ENCODE results near the gene PRDM13.
A peak's percentile ranks its signal among the peaks of the same experiment; 100 is the strongest.

PRDM13 gene

DNA sequence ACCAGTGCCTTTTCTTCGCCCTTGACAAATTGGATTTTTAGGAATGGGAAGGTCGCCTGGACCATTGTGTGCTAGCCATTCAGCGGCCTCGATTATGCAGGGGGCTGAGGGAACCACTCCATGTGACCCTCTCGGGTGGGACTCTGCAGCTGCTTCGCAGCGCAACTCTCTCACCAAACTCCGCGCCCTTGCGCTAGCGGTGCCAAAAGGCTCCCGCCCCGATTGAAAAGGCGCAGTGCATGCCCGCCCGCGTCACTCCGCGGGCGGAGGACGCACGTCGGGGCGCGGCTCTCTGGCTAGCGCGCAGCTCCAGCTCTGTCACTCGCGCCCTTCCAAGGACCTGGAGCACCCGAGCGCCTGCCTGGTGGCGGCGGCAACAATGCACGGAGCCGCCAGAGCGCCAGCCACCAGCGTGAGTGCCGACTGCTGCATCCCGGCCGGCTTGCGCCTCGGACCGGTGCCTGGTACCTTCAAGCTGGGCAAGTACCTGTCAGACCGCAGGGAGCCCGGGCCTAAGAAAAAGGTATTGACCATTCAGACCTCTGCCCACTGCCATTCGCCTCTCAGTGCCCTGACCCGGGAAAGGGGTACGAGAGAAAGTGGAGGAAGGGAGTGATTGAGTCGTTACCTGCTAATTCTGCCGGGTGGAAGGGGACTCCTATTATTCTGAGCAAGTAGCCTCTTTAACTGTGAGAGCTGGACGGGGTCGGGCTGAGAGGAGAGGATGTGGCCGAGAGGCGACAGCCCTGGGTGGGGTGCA lies at the start of gene PRDM13:
PRDM13 (plus strand) TSS at position 178 of the 760 bp plus-strand sequence; CDS start at position 380, 202 bp downstream.
- TF ChIP-seq ZBTB7A (IDR thresholded peaks at IDR 0.05; ENCODE audit: low read depth): no peak
- TF ChIP-seq, protein P1, sequence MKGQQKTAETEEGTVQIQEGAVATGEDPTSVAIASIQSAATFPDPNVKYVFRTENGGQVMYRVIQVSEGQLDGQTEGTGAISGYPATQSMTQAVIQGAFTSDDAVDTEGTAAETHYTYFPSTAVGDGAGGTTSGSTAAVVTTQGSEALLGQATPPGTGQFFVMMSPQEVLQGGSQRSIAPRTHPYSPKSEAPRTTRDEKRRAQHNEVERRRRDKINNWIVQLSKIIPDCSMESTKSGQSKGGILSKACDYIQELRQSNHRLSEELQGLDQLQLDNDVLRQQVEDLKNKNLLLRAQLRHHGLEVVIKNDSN (IDR thresholded peaks at IDR 0.05): no peak
- no peak for TF ChIP-seq RAD21 (IDR thresholded peaks at IDR 0.05; ENCODE audit: low read depth)

DNA sequence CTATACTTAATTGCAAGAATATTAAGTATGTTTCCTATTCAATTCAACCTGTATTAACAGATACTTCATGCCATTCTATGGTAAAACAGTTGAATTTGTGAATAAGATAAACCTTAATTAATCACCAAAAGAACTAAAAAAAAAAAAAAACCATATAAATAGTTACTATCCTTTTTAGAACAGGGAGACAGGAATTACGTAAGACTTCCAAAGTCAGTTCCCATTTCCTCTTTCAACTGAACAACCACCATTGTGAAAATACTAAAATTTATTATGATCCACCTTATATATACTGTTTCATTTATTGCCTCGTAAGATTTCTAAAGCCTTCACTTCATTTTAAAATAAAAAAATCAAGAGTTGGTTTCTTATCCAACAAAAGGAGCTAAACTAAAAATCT lies 47.6 kb upstream of the PRDM13 start:
- no peak for TF ChIP-seq TAF1 (IDR thresholded peaks at IDR 0.05; ENCODE audit: low read depth)
- no peak for TF ChIP-seq RAD21 (IDR thresholded peaks at IDR 0.05; ENCODE audit: low read depth)
- TF ChIP-seq EP300 (IDR thresholded peaks at IDR 0.05; ENCODE audit: borderline replicate concordance): no peak
- TF ChIP-seq TEAD4 (IDR thresholded peaks at IDR 0.05): no peak
- TF ChIP-seq, protein P1 (IDR thresholded peaks at IDR 0.05): no peak
- no peak for TF ChIP-seq CREB1 (IDR thresholded peaks at IDR 0.05; ENCODE audit: low read depth)
- TF ChIP-seq, protein P2, sequence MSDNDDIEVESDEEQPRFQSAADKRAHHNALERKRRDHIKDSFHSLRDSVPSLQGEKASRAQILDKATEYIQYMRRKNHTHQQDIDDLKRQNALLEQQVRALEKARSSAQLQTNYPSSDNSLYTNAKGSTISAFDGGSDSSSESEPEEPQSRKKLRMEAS (IDR thresholded peaks at IDR 0.05): no peak
- no peak for TF ChIP-seq CEBPB (IDR thresholded peaks at IDR 0.05)
- TF ChIP-seq FOXM1 (IDR thresholded peaks at IDR 0.05; ENCODE audit: borderline replicate concordance, low read depth): no peak
- no peak for TF ChIP-seq YY1 (IDR thresholded peaks at IDR 0.05; ENCODE audit: low read depth)

DNA sequence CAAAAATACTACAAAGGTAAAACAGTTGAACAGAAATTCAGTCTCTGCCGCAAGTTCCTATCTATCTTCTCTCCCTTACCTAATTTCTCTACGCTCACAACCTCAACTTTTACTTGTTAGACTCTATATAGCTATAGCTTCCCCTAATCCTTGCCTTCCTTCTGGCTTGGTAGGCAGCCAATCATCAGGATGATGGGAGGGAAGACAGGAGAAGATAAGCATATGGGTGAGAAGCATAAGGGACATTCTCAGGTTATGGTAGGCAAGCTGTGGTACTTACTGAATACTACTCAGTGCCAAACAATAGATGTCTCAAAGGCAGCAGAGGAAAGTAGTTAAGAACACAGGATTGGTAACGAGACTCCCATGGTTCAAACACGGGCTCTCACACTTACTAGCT lies 46.0 kb upstream of the PRDM13 start:
- TF ChIP-seq ZBTB7A (IDR thresholded peaks at IDR 0.05; ENCODE audit: low read depth) (no peak), YY1 (IDR thresholded peaks at IDR 0.05; ENCODE audit: low read depth) (no peak), EP300 (IDR thresholded peaks at IDR 0.05; ENCODE audit: borderline replicate concordance) (no peak), FOXM1 (IDR thresholded peaks at IDR 0.05; ENCODE audit: borderline replicate concordance, low read depth) (no peak), TEAD4 (IDR thresholded peaks at IDR 0.05) (no peak), NFIC (IDR thresholded peaks at IDR 0.05) (no peak), TCF12 (IDR thresholded peaks at IDR 0.05; ENCODE audit: low read depth) (no peak)
- TF ChIP-seq, protein P2 (IDR thresholded peaks at IDR 0.05): no peak

DNA sequence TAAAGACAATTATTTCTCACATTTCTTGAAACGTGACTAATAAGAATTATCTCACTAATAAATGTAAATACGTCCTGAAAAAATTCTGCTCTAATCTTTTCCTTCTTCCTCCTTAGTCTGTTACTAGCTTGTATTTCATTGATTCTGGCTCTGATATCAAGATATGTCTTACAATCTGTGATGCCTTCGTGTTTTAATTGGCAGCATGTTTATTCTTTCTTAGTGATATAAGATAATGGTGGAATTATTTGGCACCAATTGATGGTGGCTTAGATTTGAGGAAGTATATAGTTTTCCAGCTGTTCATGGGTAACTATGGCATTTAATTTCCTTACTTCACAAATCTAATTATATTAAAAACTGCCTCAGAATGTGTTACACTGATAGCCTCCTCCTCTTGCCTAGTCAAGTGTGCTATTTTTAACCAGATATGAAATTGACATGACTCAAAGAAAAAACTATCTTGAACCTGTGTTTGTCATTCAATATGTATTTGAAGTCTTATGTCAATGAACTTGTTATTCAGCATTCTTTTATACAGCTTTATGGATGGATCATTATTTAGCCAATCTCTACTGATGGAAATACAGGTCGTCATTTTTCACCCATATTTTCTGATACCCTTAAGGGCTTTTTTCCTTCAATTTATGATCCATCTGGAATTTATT lies 43.4 kb upstream of the PRDM13 start:
- no peak for TF ChIP-seq EP300 (IDR thresholded peaks at IDR 0.05; ENCODE audit: borderline replicate concordance)
- no peak for TF ChIP-seq TEAD4 (IDR thresholded peaks at IDR 0.05)
- TF ChIP-seq TAF1 (IDR thresholded peaks at IDR 0.05; ENCODE audit: low read depth): no peak
- TF ChIP-seq YY1 (IDR thresholded peaks at IDR 0.05; ENCODE audit: low read depth): no peak
- no peak for TF ChIP-seq CEBPB (IDR thresholded peaks at IDR 0.05)
- TF ChIP-seq, protein P1 (IDR thresholded peaks at IDR 0.05): no peak
- TF ChIP-seq, protein P3, sequence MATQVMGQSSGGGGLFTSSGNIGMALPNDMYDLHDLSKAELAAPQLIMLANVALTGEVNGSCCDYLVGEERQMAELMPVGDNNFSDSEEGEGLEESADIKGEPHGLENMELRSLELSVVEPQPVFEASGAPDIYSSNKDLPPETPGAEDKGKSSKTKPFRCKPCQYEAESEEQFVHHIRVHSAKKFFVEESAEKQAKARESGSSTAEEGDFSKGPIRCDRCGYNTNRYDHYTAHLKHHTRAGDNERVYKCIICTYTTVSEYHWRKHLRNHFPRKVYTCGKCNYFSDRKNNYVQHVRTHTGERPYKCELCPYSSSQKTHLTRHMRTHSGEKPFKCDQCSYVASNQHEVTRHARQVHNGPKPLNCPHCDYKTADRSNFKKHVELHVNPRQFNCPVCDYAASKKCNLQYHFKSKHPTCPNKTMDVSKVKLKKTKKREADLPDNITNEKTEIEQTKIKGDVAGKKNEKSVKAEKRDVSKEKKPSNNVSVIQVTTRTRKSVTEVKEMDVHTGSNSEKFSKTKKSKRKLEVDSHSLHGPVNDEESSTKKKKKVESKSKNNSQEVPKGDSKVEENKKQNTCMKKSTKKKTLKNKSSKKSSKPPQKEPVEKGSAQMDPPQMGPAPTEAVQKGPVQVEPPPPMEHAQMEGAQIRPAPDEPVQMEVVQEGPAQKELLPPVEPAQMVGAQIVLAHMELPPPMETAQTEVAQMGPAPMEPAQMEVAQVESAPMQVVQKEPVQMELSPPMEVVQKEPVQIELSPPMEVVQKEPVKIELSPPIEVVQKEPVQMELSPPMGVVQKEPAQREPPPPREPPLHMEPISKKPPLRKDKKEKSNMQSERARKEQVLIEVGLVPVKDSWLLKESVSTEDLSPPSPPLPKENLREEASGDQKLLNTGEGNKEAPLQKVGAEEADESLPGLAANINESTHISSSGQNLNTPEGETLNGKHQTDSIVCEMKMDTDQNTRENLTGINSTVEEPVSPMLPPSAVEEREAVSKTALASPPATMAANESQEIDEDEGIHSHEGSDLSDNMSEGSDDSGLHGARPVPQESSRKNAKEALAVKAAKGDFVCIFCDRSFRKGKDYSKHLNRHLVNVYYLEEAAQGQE (IDR thresholded peaks at IDR 0.05; ENCODE audit: low read depth): no peak
- TF ChIP-seq ZBTB7A (IDR thresholded peaks at IDR 0.05; ENCODE audit: low read depth): no peak
- TF ChIP-seq, protein P2 (IDR thresholded peaks at IDR 0.05): no peak
- TF ChIP-seq CREB1 (IDR thresholded peaks at IDR 0.05; ENCODE audit: low read depth): no peak
- TF ChIP-seq NFIC (IDR thresholded peaks at IDR 0.05): no peak

DNA sequence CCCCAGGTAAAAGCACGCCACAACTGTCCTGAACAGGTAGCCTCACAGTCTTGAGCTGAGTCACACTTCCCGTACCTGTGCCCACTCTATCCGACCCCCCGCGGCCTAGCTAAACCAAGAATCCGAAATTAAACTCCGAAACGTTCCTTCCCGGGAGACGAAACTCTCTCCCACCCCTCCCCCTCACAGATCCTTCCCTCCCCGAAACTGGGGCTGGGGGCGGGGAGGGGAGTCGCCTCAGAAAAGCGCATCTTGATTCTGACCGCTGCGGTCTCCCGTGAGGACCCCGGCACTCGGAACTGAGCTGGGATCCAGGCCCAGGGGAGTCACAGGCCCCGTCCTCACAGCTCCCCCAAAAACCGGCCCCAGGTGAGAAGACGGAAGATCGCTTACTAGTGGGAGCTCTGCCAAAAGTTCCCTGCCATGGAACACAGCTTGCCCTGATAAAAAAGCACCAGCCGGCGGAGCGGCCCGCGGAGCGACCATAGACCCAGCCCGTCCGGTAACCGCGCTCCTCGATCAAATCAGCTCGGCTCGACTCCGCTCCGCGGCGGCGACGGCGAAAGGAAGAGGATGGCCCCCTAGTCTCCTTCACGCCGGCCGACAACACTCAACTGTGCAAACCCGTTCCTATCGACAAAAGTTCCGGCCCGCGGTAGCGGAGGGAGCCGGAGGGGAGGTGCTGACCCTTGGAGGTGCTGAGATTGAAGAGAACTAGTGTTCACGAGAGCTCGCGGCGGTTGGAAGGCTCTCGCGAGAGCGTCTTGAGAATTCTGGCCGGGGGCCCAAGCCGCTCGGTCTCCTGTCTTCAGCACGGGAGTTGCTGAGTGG lies 38.3 kb upstream of the PRDM13 start, which contains the start of gene CCNC:
CCNC (minus strand) TSS at position 558 of the 831 bp plus-strand sequence; CDS start at position 425, 133 bp downstream.
- TF ChIP-seq CREB1 (IDR thresholded peaks at IDR 0.05; ENCODE audit: low read depth) (0 out of 2 replicates have a peak, but pooled peaks have one; percentile 26), RAD21 (IDR thresholded peaks at IDR 0.05; ENCODE audit: low read depth) (peak; percentile 2; the same call in 1 of the 2 replicates), CEBPB (IDR thresholded peaks at IDR 0.05) (no peak), ZBTB7A (IDR thresholded peaks at IDR 0.05; ENCODE audit: low read depth) (peak; percentile 82; the same call in 1 of the 2 replicates), TEAD4 (IDR thresholded peaks at IDR 0.05) (no peak; the same call in 1 of the 2 replicates), TAF1 (IDR thresholded peaks at IDR 0.05; ENCODE audit: low read depth) (peak; percentile 99), EGR1 (IDR thresholded peaks at IDR 0.05) (no peak), NFIC (IDR thresholded peaks at IDR 0.05) (peak; percentile 82), EP300 (IDR thresholded peaks at IDR 0.05; ENCODE audit: borderline replicate concordance) (peak; percentile 59), YY1 (IDR thresholded peaks at IDR 0.05; ENCODE audit: low read depth) (peak; percentile 80), FOXM1 (IDR thresholded peaks at IDR 0.05; ENCODE audit: borderline replicate concordance, low read depth) (no peak), TCF12 (IDR thresholded peaks at IDR 0.05; ENCODE audit: low read depth) (peak; percentile 78)
- TF ChIP-seq, protein P3 (IDR thresholded peaks at IDR 0.05; ENCODE audit: low read depth): no peak
- TF ChIP-seq, protein P1 (IDR thresholded peaks at IDR 0.05): peak; percentile 72
- TF ChIP-seq, protein P2 (IDR thresholded peaks at IDR 0.05): peak; percentile 80

Measured in Ishikawa (cell line).